ENCODE data around the gene MRTFA.
"Not testable (repeated sequence)": the region's sequence is repeated elsewhere in the genome, so short reads cannot be mapped to it uniquely, and the experiment has no call there.

MRTFA gene

DNA sequence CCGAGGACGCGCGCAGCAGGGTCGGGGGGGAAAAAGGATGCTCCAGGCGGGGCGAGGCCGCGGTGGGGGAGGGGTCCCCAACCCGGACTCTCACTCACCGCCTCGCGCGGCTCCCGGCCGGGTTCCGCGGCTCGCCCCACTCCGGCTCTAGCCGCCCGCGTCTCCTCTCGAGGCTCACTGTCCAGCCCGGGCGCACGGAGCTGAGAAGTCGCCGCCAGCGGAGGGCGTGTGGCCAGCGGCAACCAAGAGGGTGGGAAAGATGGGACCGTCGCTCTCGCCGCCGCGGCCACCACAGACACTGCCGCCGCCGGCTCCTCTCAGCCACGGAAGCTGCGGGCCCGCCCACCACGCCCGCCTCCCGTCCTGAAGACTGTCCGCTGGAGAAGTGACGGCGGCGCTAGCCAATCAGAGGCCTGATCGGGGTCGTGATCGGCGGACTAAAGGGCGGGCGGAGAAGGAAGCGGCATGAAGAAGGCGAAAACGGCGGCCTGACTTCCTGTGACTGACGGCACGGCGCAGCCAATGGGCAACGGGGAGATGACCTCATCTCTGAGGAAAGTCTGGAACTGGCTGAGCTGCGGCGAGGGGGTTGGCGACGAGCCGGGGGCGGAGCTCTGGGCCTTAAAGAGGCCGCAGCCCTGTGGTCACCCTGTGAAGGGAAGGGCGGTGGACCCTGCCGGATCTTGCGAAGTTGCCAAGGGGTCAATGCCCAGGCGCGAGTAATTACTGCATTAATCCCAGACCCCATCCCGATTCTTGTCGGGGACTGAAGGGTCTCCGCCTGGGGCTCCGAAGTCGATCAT lies at the start of gene MRTFA:
MRTFA (minus strand) TSS at position 340 of the 803 bp plus-strand sequence.
- DNase-seq: peak; percentile 99

DNA sequence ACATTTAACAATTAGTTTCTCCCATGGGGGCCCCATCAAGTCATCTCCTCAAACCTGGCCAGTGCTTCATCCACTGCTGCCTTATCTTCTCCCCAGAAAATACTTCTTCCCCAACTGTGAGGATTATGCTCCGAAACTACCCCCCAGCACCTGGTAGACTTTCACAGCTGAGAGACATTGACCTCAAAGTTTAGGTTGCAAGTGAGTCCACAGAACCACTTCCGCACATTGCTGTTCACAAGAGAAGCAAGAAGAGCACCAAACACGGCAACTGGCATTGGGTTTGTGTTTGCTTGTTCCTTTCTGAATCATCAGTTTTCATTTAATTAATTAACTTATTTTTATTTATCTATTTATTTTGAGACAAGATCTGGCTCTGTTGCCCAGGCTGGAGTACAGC lies 48.9 kb upstream of the MRTFA start:
- no peak for DNase-seq

DNA sequence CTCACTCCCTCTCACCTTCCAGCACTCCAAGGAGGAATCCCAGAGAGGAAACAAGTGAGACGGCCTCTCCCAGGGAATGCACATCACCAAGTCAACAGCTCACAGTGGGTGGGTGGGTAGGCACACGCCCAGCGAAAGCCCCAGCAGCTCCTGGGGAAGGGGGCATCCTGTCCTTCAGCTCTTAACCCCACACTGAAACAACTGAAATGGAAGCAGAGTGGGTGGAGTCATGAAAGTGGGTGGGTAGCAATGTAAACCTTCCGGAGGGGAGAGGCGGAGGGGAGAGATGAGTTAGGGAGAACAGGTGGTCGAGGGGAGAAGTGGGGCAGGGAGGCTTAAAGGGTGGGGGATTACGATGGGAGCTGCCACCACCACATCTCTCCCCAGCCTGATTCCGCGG lies 48.2 kb upstream of the MRTFA start:
- DNase-seq: no peak

DNA sequence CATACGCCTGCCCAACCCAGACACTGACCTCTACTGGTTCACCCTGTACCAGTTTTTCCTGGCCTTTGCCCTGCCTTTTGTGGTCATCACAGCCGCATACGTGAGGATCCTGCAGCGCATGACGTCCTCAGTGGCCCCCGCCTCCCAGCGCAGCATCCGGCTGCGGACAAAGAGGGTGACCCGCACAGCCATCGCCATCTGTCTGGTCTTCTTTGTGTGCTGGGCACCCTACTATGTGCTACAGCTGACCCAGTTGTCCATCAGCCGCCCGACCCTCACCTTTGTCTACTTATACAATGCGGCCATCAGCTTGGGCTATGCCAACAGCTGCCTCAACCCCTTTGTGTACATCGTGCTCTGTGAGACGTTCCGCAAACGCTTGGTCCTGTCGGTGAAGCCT lies 44.9 kb upstream of the MRTFA start:
- no peak for DNase-seq

DNA sequence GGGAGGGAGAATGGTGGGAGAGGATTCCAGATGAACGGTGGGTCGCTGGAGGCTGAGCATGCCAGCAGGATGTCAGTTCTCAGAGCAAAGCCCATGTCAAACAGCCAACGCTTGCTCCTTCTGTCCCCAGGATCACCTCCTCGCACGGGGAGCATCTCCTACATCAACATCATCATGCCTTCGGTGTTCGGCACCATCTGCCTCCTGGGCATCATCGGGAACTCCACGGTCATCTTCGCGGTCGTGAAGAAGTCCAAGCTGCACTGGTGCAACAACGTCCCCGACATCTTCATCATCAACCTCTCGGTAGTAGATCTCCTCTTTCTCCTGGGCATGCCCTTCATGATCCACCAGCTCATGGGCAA lies 44.3 kb upstream of the MRTFA start:
- DNase-seq: no peak

DNA sequence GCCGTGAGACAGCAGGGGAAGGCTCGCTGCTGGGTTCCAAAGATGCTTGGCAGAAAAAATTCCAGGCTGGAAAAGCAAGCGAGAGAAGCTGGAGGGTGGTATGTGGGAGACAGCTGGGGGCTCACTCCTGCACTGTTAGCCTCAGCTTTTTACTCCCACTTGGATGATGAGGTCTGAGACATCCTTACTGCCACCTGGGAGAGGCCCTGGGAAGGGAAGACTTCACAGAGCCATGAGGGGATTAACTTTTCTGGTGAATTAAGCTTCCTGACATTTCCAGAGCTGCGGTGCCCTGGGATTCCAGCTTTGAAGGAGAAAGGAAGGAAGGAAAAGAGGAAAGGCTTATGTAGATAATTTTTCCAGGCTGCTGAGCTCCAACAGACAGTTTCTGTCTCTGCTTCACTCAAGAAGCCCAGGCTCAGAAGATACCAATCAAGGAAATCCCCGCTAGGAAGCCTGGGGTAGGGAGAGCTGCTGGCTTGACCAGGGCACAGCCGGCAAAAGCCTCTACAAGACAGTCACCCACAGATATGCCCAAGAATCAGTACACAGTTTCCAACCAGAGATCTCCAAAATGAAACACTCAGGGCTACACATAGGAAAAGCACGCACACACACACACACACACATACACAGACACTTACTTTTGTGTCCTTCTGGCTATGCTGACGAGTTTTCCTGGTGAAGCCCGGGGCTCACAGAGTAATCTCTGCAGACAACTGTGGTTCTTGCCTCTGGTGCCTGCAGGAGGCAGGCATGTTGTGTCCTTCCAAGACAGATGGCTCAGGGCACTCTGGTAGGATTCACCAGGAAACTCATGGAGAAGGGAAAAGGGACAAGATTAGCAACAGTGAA lies 43.7 kb upstream of the MRTFA start:
- DNase-seq: no peak

DNA sequence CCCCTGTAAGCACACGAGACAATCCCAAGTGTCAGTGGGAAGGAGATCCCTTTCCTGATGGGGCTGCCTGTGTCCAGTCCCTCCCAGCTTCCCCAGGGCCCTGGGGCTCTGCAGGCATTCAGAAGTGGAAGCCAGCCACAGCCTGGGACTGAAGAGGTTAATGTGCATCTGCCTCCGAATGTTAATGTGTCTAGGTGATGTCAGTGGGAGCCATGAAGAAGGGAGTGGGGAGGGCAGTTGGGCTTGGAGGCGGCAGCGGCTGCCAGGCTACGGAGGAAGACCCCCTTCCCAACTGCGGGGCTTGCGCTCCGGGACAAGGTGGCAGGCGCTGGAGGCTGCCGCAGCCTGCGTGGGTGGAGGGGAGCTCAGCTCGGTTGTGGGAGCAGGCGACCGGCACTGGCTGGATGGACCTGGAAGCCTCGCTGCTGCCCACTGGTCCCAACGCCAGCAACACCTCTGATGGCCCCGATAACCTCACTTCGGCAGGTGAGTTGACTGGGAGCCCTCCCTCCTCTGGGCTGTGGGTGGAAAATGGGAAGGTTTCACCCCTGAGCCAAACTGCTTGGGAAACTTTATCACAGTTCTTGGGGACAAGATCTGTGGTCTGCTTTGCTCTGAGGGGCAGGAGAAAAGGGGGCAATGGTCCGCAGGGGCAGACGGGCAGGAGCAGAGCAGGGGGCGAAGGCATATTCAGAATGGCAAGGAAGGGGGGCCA lies 42.9 kb upstream of the MRTFA start, which contains the start of gene MCHR1:
MCHR1 (plus strand) TSS at position 236 of the 715 bp plus-strand sequence; CDS start at position 405, 169 bp downstream.
- DNase-seq: no peak

DNA sequence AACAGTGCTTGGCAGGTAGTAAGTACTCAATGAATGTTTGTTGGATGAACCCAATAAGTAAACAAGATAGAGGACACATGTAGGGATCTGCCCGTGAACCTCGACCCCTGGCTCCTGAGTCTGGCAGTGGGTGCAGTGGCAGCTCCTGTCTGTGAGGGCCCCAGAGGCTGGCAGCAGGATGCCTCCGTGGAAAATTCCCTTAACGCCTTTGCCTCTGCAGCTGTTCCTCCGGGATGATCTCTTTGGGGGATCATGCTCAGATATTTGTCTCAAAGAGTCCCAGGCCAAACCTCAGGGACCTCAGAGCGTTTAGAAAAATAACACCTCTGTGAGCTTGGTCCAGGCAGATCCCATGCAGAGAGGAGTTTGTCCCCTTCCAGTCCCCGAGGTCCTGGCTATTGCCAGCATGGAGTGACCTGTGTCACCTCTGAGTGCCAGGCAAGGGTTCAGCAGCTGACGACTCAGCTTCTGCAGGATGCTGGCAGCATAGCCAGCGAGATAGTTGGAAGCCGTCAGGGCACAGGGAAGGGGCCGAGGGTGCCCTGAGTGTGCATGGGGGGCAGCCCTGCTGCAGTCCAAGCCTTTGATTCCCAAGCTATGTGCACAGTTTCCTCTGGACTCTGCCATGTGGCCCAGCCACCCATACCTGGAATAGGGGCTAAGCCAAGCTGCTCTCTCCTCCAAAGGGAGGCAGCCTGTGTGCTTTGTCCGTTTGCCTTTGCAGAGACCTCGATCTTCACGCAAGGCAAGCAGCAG lies 42.2 kb upstream of the MRTFA start:
- no peak for DNase-seq

DNA sequence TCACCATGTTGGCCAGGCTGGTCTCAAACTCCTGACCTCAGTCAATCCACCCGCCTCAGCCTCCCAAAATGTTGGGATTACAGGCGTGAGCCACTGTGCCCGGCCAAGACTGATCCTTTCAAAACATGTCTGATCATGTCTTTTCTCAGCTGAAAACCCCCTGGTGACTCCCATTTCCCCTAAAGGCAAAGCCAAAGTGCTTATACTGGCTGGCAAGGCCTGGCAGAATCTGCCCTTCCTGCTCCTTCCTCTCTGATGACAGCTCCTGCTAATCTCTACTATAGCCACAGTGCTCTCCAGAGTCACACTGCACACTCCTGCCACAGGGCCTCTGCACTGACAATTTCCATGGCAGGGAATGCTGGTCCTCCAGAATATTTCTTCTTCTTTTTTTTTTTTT lies 40.1 kb upstream of the MRTFA start:
- DNase-seq: no peak

DNA sequence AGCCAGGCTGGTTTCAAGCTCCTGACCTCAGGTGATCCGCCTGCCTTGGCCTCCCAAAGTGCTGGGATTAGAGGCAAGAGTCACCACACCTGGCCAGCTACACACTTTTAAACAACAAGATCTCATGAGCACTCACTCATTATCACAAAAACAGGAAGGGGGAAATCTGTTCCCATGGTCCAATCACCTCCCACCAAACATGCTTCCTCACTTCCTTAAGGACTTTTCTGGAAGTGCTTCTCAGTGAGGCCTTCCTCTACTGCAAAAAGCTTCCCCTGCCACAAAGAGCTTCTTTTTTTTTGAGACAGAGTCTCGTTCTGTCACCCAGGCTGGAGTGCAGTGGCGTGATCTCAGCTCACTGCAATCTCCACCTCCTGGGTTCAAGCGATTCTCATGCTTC lies 39.6 kb upstream of the MRTFA start:
- DNase-seq: not testable (repeated sequence)

DNA sequence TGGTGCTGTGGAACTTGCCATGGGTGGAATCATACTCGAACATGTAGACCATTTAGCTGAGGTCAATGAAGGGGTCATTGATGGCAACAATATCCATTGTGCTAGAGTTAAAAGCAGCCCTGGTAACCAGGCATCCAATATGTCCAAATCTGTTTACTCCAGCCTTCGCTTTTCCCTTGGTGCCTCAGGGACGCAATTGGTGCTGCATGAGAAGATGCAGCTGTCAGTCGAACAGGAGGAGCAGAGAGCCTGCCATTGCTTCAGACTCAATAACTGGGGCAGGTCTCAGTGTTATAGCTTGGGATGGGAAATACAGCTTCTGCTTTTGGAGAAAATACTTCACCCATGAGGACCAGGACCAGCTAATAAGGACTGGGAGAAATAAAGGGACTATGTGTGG lies 37.8 kb upstream of the MRTFA start:
- no peak for DNase-seq

DNA sequence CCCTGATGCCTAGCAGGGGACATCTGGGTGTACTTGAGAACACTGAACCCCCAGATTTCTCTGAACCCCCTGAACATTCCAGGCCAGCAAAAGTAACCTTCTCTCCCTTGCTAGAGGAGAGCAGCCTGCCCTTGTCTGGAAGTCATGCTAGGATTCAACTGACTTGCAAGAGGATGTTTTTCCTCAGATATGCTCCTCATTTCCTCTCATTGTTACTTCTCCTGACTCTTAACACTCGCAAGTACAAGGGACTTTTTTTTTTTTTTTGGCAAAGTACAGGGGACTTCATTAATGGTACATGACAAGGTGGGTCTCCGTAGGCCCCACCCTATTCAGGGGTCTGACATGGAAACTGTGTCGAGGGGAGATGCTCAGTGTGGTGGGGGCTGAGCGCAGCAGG lies 36.5 kb upstream of the MRTFA start:
- DNase-seq: no peak

DNA sequence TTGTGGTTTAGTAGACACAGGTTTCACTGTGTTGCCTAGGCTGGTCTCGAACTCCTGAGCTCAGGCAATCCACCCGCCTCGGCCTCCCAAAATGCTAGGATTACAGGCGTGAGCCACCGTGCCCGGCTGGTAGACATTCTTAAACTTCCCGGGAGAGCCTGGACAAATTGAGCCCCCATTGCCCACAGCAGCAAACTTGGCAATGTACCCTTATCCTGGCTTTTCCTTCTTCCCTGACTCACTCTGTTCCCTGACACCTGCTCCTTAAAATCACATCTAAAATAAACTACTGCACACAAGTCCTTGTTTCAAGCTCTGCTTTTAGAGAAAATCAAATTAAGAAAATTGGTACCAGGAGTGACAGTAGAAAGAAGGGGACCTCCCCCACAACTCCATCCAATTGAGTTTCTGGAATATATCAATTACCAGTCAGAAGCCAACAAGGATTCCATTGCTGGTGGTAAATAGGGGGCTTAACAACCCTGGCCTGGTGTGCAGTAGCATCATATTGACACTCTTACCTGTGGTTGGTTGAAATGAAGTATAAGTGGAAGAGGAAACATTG lies 35.4 kb upstream of the MRTFA start:
- no peak for DNase-seq

DNA sequence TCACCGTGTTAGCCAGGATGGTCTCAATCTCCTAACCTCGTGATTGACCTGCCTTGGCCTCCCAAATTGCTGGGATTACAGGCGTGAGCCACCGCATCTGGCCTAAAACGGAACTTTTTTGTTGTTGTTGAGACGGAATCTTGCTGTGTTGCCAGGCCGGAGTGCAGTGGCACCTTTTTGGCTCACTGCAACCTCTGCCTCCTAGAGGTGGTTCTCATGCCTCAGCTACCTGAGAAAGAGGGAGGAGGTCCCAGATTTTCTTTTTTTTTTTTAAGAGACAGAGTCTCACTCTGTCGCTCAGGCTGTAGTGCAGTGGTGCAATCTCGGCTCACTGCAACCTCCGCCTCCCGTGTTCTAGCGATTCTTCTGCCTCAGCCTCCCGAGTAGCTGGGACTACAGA lies 34.9 kb upstream of the MRTFA start:
- DNase-seq: no peak

DNA sequence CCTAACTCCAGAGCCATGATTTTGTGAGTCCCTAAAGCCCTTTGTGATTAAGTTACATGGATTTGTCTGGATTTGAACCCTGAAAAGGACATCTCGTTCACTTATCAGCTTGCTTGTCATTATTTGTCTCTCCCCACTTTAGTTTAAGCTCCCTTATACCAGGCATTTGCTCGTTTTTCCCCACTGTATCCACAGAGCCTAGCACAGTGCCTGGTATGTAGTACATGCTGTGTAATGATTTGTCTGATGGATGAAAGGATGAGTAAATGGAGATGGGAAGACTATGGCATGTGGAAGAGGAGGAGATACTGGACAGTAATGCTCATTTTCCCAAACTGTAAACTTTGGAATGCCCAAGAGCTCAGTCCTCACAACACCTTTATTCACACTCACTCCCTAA lies 33.5 kb upstream of the MRTFA start:
- no peak for DNase-seq

DNA sequence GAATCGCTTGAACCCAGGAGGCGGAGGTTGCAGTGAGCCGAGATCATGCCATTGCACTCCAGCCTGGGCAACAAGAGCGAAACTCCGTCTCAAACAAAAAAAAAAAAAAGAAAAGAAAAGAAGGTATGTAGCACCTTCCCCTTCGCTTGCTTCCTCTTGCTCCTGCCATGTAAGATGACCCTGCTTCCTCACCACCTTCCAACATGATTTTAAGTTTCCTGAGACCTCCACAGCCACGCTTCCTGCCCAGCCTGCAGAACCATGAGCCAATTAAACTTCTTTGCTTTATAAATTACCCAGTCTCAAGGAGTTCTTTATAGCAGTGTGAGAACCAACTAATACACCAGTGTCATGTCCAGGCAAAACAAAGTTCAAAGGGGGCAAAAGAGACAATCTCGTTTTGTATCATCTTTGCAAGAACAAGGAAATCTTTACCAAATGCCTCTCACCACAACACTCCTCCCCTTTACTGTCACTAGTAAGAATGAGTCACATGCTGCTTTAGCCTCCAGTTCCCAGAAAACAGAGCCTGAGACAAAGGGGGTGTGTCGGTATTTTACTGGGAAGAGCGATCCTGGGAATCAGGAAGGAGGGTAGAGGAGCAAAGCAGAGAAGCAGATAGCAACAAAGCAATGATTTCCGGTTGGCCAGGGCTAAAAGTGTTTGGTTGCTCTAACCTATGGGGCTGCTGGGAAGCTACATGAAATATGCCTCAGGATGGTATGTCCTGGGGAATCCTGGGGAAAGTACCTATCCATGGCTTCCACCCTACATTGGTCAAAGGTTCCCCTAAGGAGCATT lies 32.3 kb upstream of the MRTFA start:
- no peak for DNase-seq

DNA sequence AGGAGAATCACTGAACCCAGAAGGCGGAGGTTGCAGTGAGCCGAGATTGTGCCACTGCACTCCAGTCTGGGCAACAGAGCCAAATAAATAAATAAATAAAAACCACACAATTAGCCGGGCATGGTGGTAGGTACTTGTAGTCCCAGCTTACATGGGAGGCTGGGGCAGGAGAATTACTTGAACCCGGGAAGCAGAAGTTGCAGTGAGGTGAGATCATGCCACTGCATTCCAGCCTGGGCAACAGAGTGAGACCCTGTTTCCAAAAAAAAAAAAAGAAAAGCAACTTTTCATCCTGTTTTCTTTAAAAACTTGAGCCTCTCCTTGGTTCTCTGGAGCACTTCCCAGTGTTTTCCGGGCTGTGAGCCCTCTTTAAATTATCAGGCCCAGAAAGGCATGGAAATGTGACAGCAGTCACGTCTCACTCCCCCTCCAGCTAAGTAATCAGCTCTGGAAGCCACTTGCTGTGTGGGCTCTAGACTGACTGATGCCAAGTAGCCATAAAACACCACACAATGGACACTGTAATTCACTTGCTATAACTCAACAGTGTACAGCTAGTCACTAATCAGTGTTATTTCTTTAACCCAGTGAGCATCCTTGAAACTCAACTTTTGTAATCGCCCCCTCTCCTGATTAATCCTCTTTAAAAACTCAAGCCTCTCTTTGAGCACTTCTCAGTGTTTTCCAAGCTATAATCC lies 29.8 kb upstream of the MRTFA start:
- no peak for DNase-seq

DNA sequence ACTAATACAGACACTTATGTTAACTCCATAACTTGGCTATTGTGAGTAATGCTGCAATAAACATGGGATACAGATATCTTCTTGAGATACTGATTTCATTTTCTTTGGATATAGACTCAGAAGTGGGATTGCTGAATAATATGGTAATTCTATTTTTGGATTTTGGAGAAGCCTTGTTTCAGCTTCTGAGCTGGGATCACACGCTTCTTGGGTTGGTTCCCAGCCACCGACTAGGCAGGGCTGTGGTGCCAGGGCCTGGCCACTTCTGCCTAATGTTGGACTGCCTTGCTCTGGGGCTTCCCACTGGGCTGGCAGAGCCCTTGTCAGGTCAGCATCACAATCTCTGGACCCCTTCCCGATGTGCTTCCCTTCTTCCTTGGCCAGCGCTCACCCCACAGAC lies 28.8 kb upstream of the MRTFA start:
- no peak for DNase-seq

DNA sequence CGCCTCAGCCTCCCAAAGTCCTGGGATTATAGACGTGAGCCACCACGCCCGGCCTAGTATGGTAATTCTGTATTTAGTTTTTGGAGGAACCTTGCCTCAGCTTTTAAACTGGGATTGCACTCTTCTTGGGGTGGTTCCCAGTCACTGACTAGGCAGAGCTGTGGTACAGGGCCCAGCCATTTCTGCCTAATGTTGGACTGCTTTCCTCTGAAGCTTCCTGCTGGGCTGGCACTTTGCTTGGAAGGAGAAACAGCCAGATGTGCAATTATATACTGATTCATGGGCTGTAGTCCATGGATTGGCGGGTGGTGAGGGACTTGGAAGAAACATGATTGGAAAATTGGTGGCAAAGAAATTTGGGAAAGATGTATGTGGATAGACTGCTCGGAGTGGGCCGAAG lies 25.2 kb upstream of the MRTFA start:
- DNase-seq: no peak

DNA sequence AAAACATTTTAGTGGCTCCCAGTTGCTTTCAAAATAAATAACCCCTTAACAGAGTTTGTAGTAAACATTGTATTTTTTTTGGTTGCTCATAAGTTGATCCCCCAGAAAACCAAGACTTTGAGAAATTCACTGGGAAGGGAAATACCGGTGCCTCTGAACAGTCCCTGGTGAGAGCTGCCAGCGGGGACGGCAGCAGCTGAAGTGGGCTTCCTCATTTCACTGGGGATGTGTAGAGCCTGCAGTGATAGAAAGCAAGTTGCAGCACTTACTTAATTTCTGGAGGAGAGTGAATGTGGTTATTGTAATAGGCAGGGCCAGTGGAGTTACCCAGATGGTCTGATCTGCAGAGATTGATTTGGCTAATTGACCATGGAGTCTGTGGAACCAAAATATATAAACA lies 24.2 kb upstream of the MRTFA start:
- no peak for DNase-seq

DNA sequence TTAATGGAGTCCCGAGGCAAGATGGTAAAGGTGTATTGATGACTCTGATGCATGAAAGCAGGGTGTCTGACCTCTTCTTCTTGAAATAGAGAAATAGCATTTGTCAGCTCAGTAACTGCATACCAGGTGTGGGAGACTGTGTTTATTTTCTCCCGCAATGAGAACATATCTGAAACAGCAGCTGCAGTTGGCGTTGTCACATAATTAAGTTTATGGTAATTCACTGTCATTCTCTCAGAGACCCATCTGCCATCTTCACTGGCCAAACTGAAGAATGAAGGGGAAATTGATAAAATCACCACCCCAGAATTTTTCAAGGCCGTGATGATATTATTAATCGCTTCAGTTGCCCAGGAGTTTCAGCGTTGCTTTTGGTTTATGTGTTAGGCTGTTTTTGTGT lies 22.6 kb upstream of the MRTFA start:
- no peak for DNase-seq
